WTC11 (cell line): ENCODE measurements around the gene LAMP2. TPM values are rescaled to one million over a fixed set of nuclear protein-coding genes. Genes with fewer than 3 reads are reported as not detected.

Experiments used
- ATAC-seq: fragments of 200-7000 bp; cut with Tn5 transposase; 2 replicates; pipeline ENCODE4 v1.10.0; 2021; ENCODE audit warnings: mild to moderate bottlenecking, moderate library complexity
- CTCF ChIA-PET: fragments of 300-600 bp; sonication (Branson Sonifier 250); formaldehyde crosslinking; loops from one replicate; lab custom pipeline; 2021; ENCODE audit warnings: antibody characterized with exemption; lab: Charles Lee
- POLR2A ChIA-PET: fragments of 350-600 bp; sonication (Branson Sonifier 250); formaldehyde crosslinking; loops from one replicate; lab custom pipeline; 2021; ENCODE audit warnings: antibody characterized with exemption; lab: Charles Lee
- DNase-seq: peaks from one replicate; pipeline ENCODE4 v3.0.0; 2021; ENCODE audit warnings: low spot score
- H3K27ac Mint-ChIP-seq: 2 replicates; pipeline ENCODE4 v1.8.0; 2021; ENCODE audit warnings: mixed read lengths
- H3K27me3 Mint-ChIP-seq: 2 replicates; pipeline ENCODE4 v1.8.0; 2021; ENCODE audit warnings: low read depth, mild to moderate bottlenecking, moderate library complexity, mixed read lengths
- H3K36me3 Mint-ChIP-seq: 2 replicates; pipeline ENCODE4 v1.8.0; 2021; ENCODE audit warnings: mixed read lengths
- H3K4me1 Mint-ChIP-seq: 2 replicates; pipeline ENCODE4 v1.8.0; 2022; ENCODE audit warnings: mixed read lengths
- H3K4me3 Mint-ChIP-seq: 2 replicates; pipeline ENCODE4 v1.8.0; 2021; ENCODE audit warnings: mild to moderate bottlenecking, moderate library complexity, mixed read lengths
- H3K9me3 Mint-ChIP-seq: 2 replicates; pipeline ENCODE4 v1.8.0; 2021; ENCODE audit warnings: mixed read lengths
- CBFB ChIP-seq: sonication (generic); formaldehyde crosslinking; IDR thresholded peaks from 2 replicates; pipeline ENCODE4 v1.8.1; 2022; ENCODE audit warnings: mild to moderate bottlenecking, low read depth, missing genetic modification reagents
- CREM ChIP-seq: sonication (generic); formaldehyde crosslinking; IDR thresholded peaks from 2 replicates; pipeline ENCODE4 v1.8.1; 2022; ENCODE audit warnings: mild to moderate bottlenecking, missing genetic modification reagents, moderate library complexity
- E2F1 ChIP-seq: sonication (generic); formaldehyde crosslinking; IDR thresholded peaks from 2 replicates; pipeline ENCODE4 v1.8.0; 2022; ENCODE audit warnings: mild to moderate bottlenecking, missing genetic modification reagents
- E2F4 ChIP-seq: sonication (generic); formaldehyde crosslinking; IDR thresholded peaks from 2 replicates; pipeline ENCODE4 v1.8.1; 2022; ENCODE audit warnings: low read depth, mild to moderate bottlenecking, moderate library complexity, missing genetic modification reagents, borderline replicate concordance
- ELF4 ChIP-seq: sonication (generic); formaldehyde crosslinking; IDR thresholded peaks from 2 replicates; pipeline ENCODE4 v1.8.1; 2022; ENCODE audit warnings: low read depth, mild to moderate bottlenecking, moderate library complexity, missing genetic modification reagents
- EMX1 ChIP-seq: fragments of 250-450 bp; sonication (Bioruptor Pico); IDR thresholded peaks from 2 replicates; pipeline ENCODE4 v1.8.0; 2021; ENCODE audit warnings: mild to moderate bottlenecking
- MAX ChIP-seq: sonication (generic); formaldehyde crosslinking; IDR thresholded peaks from 2 replicates; pipeline ENCODE4 v1.8.0; 2022; ENCODE audit warnings: mild to moderate bottlenecking, missing genetic modification reagents
- MXD4 ChIP-seq: fragments of 250-450 bp; sonication (Bioruptor Pico); IDR thresholded peaks from 2 replicates; pipeline ENCODE4 v1.8.0; 2021; ENCODE audit warnings: mild to moderate bottlenecking, moderate library complexity, borderline replicate concordance
- NFATC4 ChIP-seq: fragments of 250-450 bp; sonication (Bioruptor Pico); IDR thresholded peaks from 2 replicates; pipeline ENCODE4 v1.9.0; 2021; ENCODE audit warnings: mild to moderate bottlenecking
- PRDM15 ChIP-seq: sonication (generic); formaldehyde crosslinking; IDR thresholded peaks from 2 replicates; pipeline ENCODE4 v1.8.0; 2022; ENCODE audit warnings: missing genetic modification reagents
- SOX15 ChIP-seq: fragments of 250-450 bp; sonication (Bioruptor Pico); IDR thresholded peaks from 2 replicates; pipeline ENCODE4 v1.9.0; 2021; ENCODE audit warnings: mild to moderate bottlenecking
- TEAD4 ChIP-seq: sonication (generic); formaldehyde crosslinking; IDR thresholded peaks from 2 replicates; pipeline ENCODE4 v1.8.0; 2022; ENCODE audit warnings: mild to moderate bottlenecking, missing genetic modification reagents
- ZBTB43 ChIP-seq: sonication (generic); formaldehyde crosslinking; IDR thresholded peaks from 2 replicates; pipeline ENCODE4 v1.8.1; 2023; ENCODE audit warnings: mild to moderate bottlenecking, missing genetic modification reagents
- ZNF232 ChIP-seq: sonication (generic); formaldehyde crosslinking; IDR thresholded peaks from 2 replicates; pipeline ENCODE4 v1.8.0; 2022; ENCODE audit warnings: mild to moderate bottlenecking, missing genetic modification reagents
- ZNF263 ChIP-seq: sonication (generic); formaldehyde crosslinking; IDR thresholded peaks from 2 replicates; pipeline ENCODE4 v1.8.1; 2022; ENCODE audit warnings: low read depth, mild to moderate bottlenecking, moderate library complexity, missing genetic modification reagents
- ZNF317 ChIP-seq: sonication (generic); formaldehyde crosslinking; IDR thresholded peaks from 2 replicates; pipeline ENCODE4 v1.8.1; 2023; ENCODE audit warnings: low read depth, mild to moderate bottlenecking, moderate library complexity, missing genetic modification reagents, borderline replicate concordance
- ZNF671 ChIP-seq: fragments of 250-450 bp; sonication (Bioruptor Pico); IDR thresholded peaks from 2 replicates; pipeline ENCODE4 v1.8.0; 2021; ENCODE audit warnings: mild to moderate bottlenecking
- total RNA-seq: library from RNA; stranded (reverse); gene quantifications from 3 replicates; pipeline ENCODE4 v1.2.3, GENCODE V29; 2021

The LAMP2 gene
- total RNA-seq, 1 experiment from 2014 or later = 28.8 TPM

DNA sequence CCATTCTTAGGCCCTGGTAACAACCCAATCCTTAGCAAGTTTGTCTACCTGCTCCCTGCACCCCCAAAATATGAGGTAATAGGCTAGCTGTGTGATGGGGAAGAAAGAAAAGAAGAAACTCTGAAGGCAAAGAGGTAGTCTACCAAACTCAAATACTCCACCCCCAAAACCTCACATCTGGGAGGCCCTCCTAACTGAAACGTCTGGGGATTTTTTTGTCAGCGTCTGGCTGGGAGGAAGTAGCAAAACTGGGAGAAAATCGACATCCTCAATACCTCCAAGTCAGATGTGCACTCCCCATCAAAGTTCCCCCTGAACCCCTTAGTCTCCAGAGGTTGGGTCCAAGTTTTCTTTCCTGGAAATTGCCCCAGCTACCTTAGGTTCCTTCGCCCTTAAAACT, 1.0 kb downstream of the LAMP2 start:
- CTCF ChIA-PET = no interaction called here
- POLR2A ChIA-PET = no interaction called here
- no peaks in the 10 kb centered on the region for H3K9me3 Mint-ChIP-seq

GRCh38 chrX:120464411-120464810, 4.7 kb downstream of the LAMP2 start:
- Mint-ChIP-seq H3K36me3 (no peaks in the 10 kb centered on the region), H3K4me1 (peaks cover 6% of the 10 kb centered on the region), H3K27me3 (no peaks in the 10 kb centered on the region), H3K9me3 (no peaks in the 10 kb centered on the region), H3K27ac (no peak overlapping the region), H3K4me3 (no peak overlapping the region)
- ATAC-seq (no peak), DNase-seq (no peak)
- ChIA-PET POLR2A (no interaction called here), CTCF (no interaction called here)
- TF ChIP-seq ZNF671 (CRISPR knock-in tag) = no peak
- no peak for TF ChIP-seq E2F4 (CRISPR knock-in tag)
- no peak for TF ChIP-seq EMX1
- TF ChIP-seq NFATC4 = no peak
- no peak for TF ChIP-seq CBFB
- TF ChIP-seq SOX15 (CRISPR knock-in tag) = no peak
- no peak for TF ChIP-seq PRDM15 (CRISPR knock-in tag)
- TF ChIP-seq ELF4 (CRISPR knock-in tag) = no peak
- TF ChIP-seq ZNF232 (CRISPR knock-in tag) = no peak
- TF ChIP-seq ZNF263 = no peak
- no peak for TF ChIP-seq ZBTB43 (CRISPR knock-in tag)

More for the DNA sequence above, 1.0 kb downstream of the LAMP2 start:
- Mint-ChIP-seq H3K4me3 (peak overlapping the region; percentile 95), H3K27ac (no peak overlapping the region), H3K36me3 (no peaks in the 10 kb centered on the region), H3K27me3 (no peaks in the 10 kb centered on the region), H3K4me1 (peaks cover 6% of the 10 kb centered on the region)
- no peak for ATAC-seq
- DNase-seq = no peak
- TF ChIP-seq ZNF317 (CRISPR knock-in tag) (no peak), ZNF671 (CRISPR knock-in tag) (no peak), CBFB (no peak), CREM (CRISPR knock-in tag) (no peak), TEAD4 (CRISPR knock-in tag) (no peak), ZNF232 (CRISPR knock-in tag) (no peak), E2F1 (no peak), ELF4 (CRISPR knock-in tag) (no peak), MAX (CRISPR knock-in tag) (no peak)

DNA sequence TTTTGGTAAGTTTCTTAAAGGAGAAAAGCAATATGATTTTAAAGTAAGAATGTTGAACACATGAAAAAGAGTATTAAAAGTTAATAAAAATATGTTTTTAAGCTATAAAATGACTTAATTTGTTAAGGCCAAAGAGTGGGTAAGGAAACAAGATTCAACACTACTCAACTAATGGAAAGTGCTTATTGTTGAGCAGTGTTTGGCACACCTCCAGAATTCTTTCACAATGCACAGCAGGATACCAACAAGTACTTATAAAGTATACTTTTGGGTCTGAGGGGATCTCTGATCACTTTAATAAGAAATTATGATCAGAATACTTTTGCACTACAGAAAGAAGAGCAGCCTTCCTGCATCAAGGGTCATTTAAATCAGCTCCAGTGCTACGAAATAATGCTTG, 5.9 kb downstream of the LAMP2 start:
- CTCF ChIA-PET = interaction anchor here (2.1 kb wide), 1 partner anchor 11 kb away, joined by 15 read pairs; no protein-coding TSS in a partner anchor

More for the DNA sequence above, 5.9 kb downstream of the LAMP2 start:
- Mint-ChIP-seq H3K4me1 (peaks cover 9% of the 10 kb centered on the region), H3K36me3 (no peaks in the 10 kb centered on the region), H3K27me3 (no peaks in the 10 kb centered on the region), H3K27ac (no peak overlapping the region), H3K4me3 (no peak overlapping the region), H3K9me3 (no peaks in the 10 kb centered on the region)
- DNase-seq (no peak), ATAC-seq (no peak)
- TF ChIP-seq MXD4 (CRISPR knock-in tag) = no peak
- POLR2A ChIA-PET = interaction anchor here (0.5 kb wide), 1 partner anchor 864 kb away, joined by 3 read pairs; no protein-coding TSS in a partner anchor
